HG03520 (cell line): ENCODE data around the gene RBBP9.
A peak's percentile ranks its signal among the peaks of the same experiment; 100 is the strongest.
"Not testable (repeated sequence)": the region's sequence is repeated elsewhere in the genome, so short reads cannot be mapped to it uniquely, and the experiment has no call there.

Experiments
- ATAC-seq: cut with Tn5 transposase; IDR thresholded peaks from one replicate; pipeline ENCODE4 v1.9.1; 2021; ENCODE audit warnings: mild to moderate bottlenecking, moderate library complexity; ENCODE audit not compliant: unreplicated experiment

RBBP9 gene

GRCh38 chr20:18496740-18497592 lies at the start of gene RBBP9:
Gene RBBP9 (minus strand): TSS chr20:18497225. CDS start chr20:18497167, 58 bp downstream.
- peak; percentile 97 for ATAC-seq

DNA sequence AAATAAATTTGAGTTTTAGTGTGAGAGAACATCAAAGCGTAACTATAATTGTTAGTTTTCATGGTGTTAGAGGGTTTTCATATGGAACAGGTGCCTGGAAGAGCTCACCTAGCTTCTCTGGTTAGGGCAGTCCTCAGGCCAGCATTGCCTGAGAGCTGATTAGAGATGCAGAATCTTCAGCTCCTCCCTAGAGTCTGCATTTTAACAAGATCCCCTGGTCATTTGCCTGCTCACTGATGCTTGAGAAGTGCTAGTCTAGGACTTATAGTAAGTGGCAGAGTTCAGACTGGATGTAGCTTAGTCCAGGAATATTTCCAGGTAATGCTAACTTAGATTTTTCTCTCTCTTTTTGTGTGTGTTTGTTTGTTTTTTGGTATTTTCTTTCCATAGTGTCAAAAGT lies 48.5 kb upstream of the RBBP9 start:
- no peak for ATAC-seq

GRCh38 chr20:18543932-18544331 lies 46.9 kb upstream of the RBBP9 start:
- no peak for ATAC-seq

GRCh38 chr20:18543216-18543615 lies 46.2 kb upstream of the RBBP9 start:
- ATAC-seq, result no peak

DNA sequence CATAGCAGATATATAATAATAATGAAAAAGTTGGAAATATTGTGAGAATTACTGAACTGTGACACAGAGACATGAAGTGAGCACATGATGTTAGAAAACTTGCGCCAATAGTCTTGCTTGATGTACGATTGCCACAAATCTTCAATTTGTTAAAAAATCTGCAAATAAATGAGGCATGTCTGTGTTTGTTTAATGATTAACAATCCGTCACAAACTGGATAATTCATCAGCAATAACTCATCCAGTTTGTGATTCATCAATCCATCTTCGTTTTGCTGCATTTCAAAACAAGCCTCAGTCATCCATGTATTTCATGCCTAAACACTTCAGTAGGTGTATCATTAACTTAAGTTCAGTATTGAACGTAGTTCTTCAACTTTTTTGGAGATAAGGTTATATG lies 44.7 kb upstream of the RBBP9 start:
- no peak for ATAC-seq

DNA sequence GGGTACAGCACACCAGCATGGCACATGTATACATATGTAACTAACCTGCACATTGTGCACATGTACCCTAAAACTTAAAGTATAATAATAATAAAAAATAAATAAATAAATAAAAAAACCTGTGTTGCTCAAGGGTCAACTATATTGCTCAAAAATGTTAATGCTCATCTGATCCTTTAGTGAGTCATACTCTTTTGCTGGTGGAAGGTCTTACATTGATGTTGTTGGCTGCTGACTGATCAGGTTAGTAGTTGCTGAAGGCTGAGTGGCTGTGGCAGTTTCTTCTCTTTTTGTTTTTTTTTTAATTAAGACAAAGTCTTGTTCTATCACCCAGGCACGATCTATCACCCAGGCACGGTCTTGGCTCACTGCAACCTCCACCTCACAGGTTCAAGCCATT lies 40.6 kb upstream of the RBBP9 start:
- no peak for ATAC-seq

DNA sequence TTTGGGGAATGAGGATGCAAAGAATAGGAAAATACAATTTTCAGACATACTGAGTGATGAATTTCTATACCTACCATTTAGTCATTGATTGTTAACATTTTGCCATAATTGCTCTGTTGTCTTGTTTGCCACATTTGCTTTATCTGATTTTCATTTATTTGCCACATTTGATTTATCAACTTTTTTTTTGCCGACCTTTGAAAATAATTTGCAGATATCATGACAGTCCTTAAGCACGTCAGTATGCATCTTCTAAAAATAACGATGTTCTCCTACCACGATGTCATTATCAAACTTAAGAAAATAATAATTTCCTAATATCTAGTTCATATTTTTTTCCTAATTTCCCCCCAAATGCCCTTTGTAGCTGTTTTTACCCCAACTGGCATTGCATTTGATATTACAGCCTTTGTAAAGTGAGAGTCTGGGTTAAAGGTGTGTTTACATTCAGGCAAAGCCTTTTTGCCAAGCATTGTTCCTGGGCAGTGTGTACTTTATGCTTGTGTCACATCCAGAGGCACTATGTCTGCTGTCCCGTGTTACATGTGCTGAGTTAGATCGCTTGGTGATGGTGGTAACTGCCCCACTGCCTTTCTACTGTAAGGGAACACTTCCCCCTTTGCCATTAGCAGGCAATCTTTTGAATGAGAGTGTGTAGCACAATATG lies 37.1 kb upstream of the RBBP9 start:
- no peak for ATAC-seq

- no peak for ATAC-seq
Observed at GRCh38 chr20:18533491-18533890, 36.5 kb upstream of the RBBP9 start.

DNA sequence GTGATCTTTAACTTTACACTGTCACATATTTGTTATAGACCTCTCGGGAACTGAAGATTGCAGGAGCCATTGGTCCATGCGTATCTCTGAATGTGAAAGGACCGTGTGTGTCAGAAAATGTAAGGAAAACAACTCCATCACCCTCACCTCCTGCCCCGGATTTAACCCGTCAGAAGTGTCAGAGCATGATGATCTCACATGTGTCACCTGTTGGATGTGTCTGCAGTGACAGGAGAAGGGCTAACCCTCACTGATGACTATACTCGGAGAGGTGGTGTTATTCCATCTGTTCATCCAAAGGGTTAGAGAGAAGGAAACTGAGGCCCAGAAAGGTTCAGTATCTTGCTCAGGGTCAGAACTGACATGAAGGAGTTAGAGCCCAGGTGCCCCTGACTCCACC lies 35.6 kb upstream of the RBBP9 start:
- ATAC-seq, result no peak

- ATAC-seq, result no peak
Observed at GRCh38 chr20:18529041-18529440, 32.0 kb upstream of the RBBP9 start.

DNA sequence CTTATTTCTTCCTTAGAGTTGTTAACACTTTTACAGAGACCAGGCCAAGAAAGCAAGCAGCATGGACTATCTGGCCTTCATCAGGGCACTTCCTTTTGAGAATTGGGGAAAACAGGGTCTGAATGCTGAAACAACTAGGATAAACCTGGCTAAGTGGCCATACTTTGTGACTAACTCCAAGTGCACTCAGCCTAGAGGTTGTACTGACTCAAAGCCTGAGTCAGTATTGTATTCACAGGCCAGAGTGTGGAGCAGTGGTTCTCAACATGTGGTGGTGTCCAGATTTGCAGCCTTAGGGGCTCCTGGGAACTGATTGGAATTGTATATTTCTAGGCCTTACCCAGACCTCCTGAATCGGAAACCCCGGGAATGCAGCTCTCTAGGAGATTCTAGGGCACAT lies 30.8 kb upstream of the RBBP9 start:
- ATAC-seq, result no peak

- ATAC-seq, result no peak
Observed at GRCh38 chr20:18527339-18527738, 30.3 kb upstream of the RBBP9 start.

GRCh38 chr20:18526761-18527160 lies 29.7 kb upstream of the RBBP9 start:
- ATAC-seq, result not testable (repeated sequence)

GRCh38 chr20:18524646-18525045 lies 27.6 kb upstream of the RBBP9 start:
- ATAC-seq, result no peak

DNA sequence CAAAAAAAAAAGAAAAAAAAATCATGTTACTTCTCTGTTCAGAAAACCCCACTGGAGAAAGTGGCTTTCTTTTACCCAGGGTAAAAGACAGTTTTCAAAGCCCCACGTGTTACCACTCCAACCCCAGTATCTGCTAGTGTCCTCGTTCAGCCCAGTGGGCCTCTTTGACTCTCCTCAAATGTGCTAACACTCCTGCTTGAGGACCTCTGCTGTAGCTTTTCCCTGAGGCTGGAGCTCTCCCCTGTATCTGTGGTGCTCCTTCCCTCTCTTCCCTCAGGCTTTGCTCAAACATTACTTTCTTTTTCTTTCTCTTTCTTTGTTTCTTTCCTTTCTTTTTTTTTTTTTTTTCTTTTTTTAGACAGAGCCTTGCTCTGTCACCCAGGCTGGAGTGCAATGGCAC lies 26.0 kb upstream of the RBBP9 start:
- ATAC-seq, result no peak

GRCh38 chr20:18522066-18522465 lies 25.0 kb upstream of the RBBP9 start:
- not testable (repeated sequence) for ATAC-seq

GRCh38 chr20:18515973-18516372 lies 18.9 kb upstream of the RBBP9 start:
- ATAC-seq, result no peak

GRCh38 chr20:18514127-18514526 lies 17.1 kb upstream of the RBBP9 start:
- no peak for ATAC-seq

DNA sequence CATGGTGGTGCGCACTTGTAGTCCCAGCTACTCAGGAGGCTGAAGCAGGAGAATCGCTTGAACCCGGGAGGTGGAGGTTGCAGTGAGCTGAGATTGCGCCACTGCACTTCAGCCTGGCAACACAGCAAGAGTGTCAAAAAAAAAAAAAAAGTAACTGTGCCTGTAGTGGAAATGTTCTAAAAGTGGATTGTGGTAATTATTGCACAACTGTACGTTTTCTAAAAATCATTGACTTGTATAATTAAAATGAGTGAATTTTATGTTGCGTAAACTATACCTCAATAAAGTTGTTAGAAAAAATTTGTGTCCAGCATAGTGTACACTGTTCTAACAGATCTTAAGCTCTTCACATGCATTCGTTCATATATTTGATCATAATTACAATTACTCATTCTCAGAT lies 16.2 kb upstream of the RBBP9 start:
- ATAC-seq, result no peak

- ATAC-seq, result no peak
Observed at GRCh38 chr20:18511571-18511970, 14.5 kb upstream of the RBBP9 start.

GRCh38 chr20:18507218-18508191 lies 10.5 kb upstream of the RBBP9 start, which contains the start of gene SEC23B:
Gene SEC23B (plus strand): TSS chr20:18507940. CDS start chr20:18510836, 2,896 bp downstream.
- ATAC-seq, result peak; percentile 94
